Right atrium auricular region (tissue), 2 donors: ENCODE data around the gene INO80E. TPM values are rescaled to one million over a fixed set of nuclear protein-coding genes. Genes with fewer than 3 reads are reported as not detected.

Experiments used
- DNase-seq: peaks from one replicate; pipeline ENCODE4 v3.0.0-alpha.2; 2019; ENCODE audit warnings: low spot score
- H3K27ac ChIP-seq, 2 donors: fragments of 200-600 bp; sonication (generic); 1 replicate in 1 of 2; 2 replicates in 1 of 2; pipeline ENCODE4 v1.5.1; 2016 to 2019
- H3K27me3 ChIP-seq, 2 donors: fragments of 200-600 bp; sonication (generic); one replicate each; pipeline versions ENCODE4 v1.5.1 to v1.6.0; 2017 to 2019
- H3K36me3 ChIP-seq: fragments of 200-600 bp; sonication (generic); one replicate; pipeline ENCODE4 v1.5.1; 2016
- H3K4me1 ChIP-seq, 2 donors: fragments of 200-600 bp; sonication (generic); one replicate each; pipeline versions ENCODE4 v1.5.1 to v1.6.0; 2017 to 2019
- H3K4me3 ChIP-seq, 2 donors: fragments of 200-600 bp; sonication (generic); 1 replicate in 1 of 2; 2 replicates in 1 of 2; pipeline ENCODE4 v1.5.1; 2017 to 2019; ENCODE audit warnings: mild to moderate bottlenecking in 1 of 2, moderate library complexity in 1 of 2
- H3K9me3 ChIP-seq, 2 donors: fragments of 200-600 bp; sonication (generic); one replicate each; pipeline ENCODE4 v1.5.1; 2019
- total RNA-seq, 2 donors: library from RNA; depleted of rRNA; stranded (reverse); fragments of >200 nt; gene quantifications; one replicate each; pipeline ENCODE4 v1.1.0, GENCODE V29; 2016
- TF ChIP-seq, protein P1 (sequence below), 2 donors: fragments of 200-600 bp; sonication (generic); IDR thresholded peaks; one replicate each; pipeline ENCODE4 v1.5.1; 2019; ENCODE audit warnings: antibody characterized with exemption in 2 of 2

INO80E gene
- total RNA-seq, 2 donors from 2014 or later: 33.4 to 117 TPM

DNA sequence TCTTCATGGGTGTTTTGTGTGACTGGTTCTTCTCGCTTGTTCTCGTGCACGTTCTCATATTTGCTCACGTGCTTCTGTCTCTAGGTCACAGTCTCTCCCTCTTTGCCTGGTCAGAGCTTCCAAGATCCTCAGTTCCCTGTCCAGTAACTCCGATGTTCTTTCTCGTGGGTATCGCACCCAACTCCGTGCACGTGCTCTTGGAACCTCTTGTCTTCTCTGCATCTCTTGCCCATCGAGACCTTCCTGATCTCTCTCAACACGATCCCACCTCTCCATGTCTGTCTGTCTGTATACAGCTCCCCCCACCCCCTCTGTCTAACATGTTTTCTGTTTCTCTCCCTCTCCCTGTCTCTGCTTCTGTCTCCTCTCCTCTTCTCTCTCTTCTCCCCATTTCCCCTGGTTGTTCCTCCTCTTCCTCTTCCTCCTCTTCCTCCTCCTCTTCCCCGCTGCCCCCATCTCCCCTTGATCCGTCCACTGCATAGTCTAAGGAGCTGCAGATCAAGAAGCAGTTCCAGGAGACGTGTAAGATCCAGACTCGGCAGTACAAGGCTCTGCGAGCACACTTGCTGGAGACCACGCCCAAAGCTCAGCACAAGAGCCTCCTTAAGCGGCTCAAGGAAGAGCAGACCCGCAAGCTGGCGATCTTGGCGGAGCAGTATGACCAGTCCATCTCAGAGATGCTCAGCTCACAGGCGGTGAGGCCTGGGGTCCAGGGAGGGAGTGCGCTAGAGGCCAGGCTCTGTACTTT, 6.8 kb upstream of the INO80E start:
- Histone ChIP-seq H3K9me3 (no peaks in the 10 kb centered on the region), H3K4me1 (peaks cover 0 to 8% of the 10 kb centered on the region in 2 donors), H3K27ac (no peak overlapping the region), H3K36me3 (peaks cover 86% of the 10 kb centered on the region), H3K4me3 (no peak overlapping the region), H3K27me3 (no peaks in the 10 kb centered on the region)
- no peak for DNase-seq
- TF ChIP-seq, protein P1, sequence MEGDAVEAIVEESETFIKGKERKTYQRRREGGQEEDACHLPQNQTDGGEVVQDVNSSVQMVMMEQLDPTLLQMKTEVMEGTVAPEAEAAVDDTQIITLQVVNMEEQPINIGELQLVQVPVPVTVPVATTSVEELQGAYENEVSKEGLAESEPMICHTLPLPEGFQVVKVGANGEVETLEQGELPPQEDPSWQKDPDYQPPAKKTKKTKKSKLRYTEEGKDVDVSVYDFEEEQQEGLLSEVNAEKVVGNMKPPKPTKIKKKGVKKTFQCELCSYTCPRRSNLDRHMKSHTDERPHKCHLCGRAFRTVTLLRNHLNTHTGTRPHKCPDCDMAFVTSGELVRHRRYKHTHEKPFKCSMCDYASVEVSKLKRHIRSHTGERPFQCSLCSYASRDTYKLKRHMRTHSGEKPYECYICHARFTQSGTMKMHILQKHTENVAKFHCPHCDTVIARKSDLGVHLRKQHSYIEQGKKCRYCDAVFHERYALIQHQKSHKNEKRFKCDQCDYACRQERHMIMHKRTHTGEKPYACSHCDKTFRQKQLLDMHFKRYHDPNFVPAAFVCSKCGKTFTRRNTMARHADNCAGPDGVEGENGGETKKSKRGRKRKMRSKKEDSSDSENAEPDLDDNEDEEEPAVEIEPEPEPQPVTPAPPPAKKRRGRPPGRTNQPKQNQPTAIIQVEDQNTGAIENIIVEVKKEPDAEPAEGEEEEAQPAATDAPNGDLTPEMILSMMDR (IDR thresholded peaks at IDR 0.05): no peak

DNA sequence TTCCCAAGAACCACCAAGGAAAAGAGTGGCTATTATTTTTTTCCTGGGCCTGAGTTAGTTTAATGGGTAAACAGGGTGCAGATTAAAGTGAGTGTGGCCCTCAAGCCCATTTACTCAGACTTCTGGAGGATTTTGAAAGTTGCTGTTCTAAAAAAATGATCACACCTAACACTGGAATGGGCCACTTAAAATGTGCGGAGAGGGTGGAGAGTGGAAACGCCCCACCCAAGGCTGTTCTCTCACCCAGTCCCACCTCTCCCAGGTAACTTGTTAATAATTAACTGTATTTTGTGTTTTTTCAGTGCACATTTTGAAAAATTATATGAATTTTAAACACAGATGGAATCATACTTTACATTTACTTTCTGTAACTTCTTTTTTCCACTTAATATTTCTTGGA, 6.0 kb upstream of the INO80E start:
- Histone ChIP-seq H3K4me3 (no peak overlapping the region), H3K9me3 (no peaks in the 10 kb centered on the region), H3K27me3 (no peaks in the 10 kb centered on the region), H3K27ac (no peak overlapping the region), H3K4me1 (peaks cover 0 to 16% of the 10 kb centered on the region in 2 donors), H3K36me3 (peaks cover 79% of the 10 kb centered on the region)
- DNase-seq: no peak
- TF ChIP-seq, protein P1 (IDR thresholded peaks at IDR 0.05): no peak

DNA sequence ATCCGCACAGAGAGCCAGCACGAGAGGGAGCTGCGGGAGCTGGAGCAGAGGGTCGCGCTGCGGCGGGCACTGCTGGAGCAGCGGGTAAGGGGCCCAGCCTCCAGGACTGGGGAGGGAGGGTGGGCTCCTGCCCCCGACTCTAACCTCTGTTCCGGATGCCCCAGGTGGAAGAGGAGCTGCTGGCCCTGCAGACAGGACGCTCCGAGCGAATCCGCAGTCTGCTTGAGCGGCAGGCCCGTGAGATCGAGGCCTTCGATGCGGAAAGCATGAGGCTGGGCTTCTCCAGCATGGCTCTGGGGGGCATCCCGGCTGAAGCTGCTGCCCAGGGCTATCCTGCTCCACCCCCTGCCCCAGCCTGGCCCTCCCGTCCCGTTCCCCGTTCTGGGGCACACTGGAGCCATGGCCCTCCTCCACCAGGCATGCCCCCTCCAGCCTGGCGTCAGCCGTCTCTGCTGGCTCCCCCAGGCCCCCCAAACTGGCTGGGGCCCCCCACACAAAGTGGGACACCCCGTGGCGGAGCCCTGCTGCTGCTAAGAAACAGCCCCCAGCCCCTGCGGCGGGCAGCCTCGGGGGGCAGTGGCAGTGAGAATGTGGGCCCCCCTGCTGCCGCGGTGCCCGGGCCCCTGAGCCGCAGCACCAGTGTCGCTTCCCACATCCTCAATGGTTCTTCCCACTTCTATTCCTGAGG, 5.0 kb upstream of the INO80E start:
- Histone ChIP-seq H3K36me3 (peaks cover 69% of the 10 kb centered on the region), H3K27me3 (no peaks in the 10 kb centered on the region), H3K4me1 (peaks cover 0 to 16% of the 10 kb centered on the region in 2 donors), H3K9me3 (no peaks in the 10 kb centered on the region), H3K27ac (no peak overlapping the region), H3K4me3 (no peak overlapping the region)
- TF ChIP-seq, protein P1 (IDR thresholded peaks at IDR 0.05): no peak
- no peak for DNase-seq

DNA sequence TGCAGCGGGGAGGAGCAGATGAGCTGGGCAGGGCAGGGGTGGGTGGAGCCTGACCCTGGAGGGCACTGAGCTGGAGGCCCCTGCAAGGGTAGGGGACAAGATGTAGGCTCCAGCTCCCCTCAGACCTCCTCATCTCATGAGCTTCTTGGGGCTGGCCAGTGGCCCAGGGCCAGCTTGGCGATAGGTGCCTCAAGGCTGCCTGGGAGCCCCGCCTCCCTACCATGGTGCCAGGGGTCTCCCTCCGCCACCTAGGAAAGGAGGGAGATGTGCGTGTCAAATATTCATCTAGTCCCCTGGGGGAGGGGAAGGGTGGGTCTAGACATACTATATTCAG, 4.5 kb upstream of the INO80E start:
- H3K9me3 ChIP-seq: no peaks in the 10 kb centered on the region
- TF ChIP-seq, protein P1 (IDR thresholded peaks at IDR 0.05): no peak
- no peak overlapping the region for H3K27ac ChIP-seq
- no peak overlapping the region for H3K4me3 ChIP-seq
- DNase-seq: no peak
- no peaks in the 10 kb centered on the region for H3K27me3 ChIP-seq
- H3K4me1 ChIP-seq: peaks cover 0 to 18% of the 10 kb centered on the region in 2 donors
- H3K36me3 ChIP-seq: peaks cover 64% of the 10 kb centered on the region

DNA sequence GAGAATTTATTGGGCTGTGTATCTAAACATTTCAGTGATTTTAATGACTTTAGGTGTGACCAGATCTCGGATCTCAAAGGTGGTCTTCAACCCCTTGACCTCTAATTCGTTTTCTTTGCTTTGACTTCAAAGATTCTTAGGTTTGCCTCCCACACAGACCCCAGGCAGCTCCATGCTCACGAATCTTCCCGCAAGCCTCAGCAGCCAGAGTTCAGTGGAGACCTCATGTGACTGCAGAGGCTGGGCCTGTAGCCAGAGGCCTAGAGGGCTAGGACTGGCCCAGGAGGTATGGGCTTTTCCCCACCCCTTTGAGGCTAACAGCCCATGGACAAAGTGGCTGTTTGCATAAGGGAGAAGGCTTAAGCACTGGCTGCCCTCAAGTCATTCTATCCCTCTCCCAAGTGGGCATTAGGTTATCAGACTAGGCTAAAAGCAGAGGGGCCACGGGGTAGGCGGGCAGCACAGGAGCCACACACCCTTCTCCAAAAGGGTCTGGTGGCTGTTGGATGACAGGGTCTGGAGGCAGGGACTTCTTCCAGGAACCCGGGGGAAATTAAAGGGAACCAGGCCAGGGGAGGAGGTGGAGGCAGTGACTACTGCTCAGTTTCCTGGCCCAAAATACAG, 3.6 kb upstream of the INO80E start:
- Histone ChIP-seq H3K27me3 (no peaks in the 10 kb centered on the region), H3K36me3 (peaks cover 54% of the 10 kb centered on the region), H3K4me3 (no peak overlapping the region), H3K4me1 (peaks cover 0 to 24% of the 10 kb centered on the region in 2 donors), H3K27ac (no peak overlapping the region), H3K9me3 (no peaks in the 10 kb centered on the region)
- TF ChIP-seq, protein P1 (IDR thresholded peaks at IDR 0.05): no peak
- DNase-seq: no peak
